Astrocyte (in vitro differentiated cells and primary cell): ENCODE results near the gene STK39. TPM values are rescaled to one million over a fixed set of nuclear protein-coding genes. Genes with fewer than 3 reads are reported as not detected.

ENCODE experiments used
- DNase-seq: peaks from one replicate; pipeline ENCODE4 v3.0.0-alpha.2; 2010; ENCODE audit warnings: low read depth
- FAIRE-seq: peaks from 2 replicates; lab custom pipeline; 2011; peaks lifted over from hg19 to GRCh38; lab: Jason Lieb, UNC
- H2AFZ ChIP-seq: 2 replicates; pipeline ENCODE4 v1.6.0; 2012; ENCODE audit warnings: low read depth, low read length, inconsistent platforms
- H3K27ac ChIP-seq: 2 replicates; pipeline ENCODE4 v1.5.1; 2011; ENCODE audit warnings: low read depth, low read length, inconsistent platforms
- H3K27me3 ChIP-seq: 2 replicates; pipeline ENCODE4 v1.6.0; 2011; ENCODE audit warnings: low read length, inconsistent platforms; ENCODE audit not compliant: insufficient read depth
- H3K36me3 ChIP-seq: 2 replicates; pipeline ENCODE4 v1.5.1; 2011; ENCODE audit warnings: low read length, inconsistent platforms; ENCODE audit not compliant: insufficient read depth
- H3K4me1 ChIP-seq: 2 replicates; pipeline ENCODE4 v1.5.1; 2011; ENCODE audit warnings: low read length, inconsistent platforms; ENCODE audit not compliant: insufficient read depth
- H3K4me2 ChIP-seq: 2 replicates; pipeline ENCODE4 v1.6.0; 2012; ENCODE audit warnings: low read length, inconsistent platforms
- H3K4me3 ChIP-seq: 2 replicates; pipeline ENCODE4 v1.5.1; 2011; ENCODE audit warnings: low read depth, mild to moderate bottlenecking, low read length, inconsistent platforms; ENCODE audit not compliant: insufficient read depth
- H3K79me2 ChIP-seq: 2 replicates; pipeline ENCODE4 v1.6.0; 2012; ENCODE audit warnings: mild to moderate bottlenecking, low read length, inconsistent platforms; ENCODE audit not compliant: insufficient read depth
- H3K9ac ChIP-seq: 2 replicates; pipeline ENCODE4 v1.6.0; 2012; ENCODE audit warnings: mild to moderate bottlenecking, low read length, inconsistent platforms
- H3K9me3 ChIP-seq: 2 replicates; pipeline ENCODE4 v1.5.1; 2012; ENCODE audit warnings: low read depth, mild to moderate bottlenecking, low read length, inconsistent platforms; ENCODE audit not compliant: insufficient read depth
- H4K20me1 ChIP-seq: 2 replicates; pipeline ENCODE4 v1.6.0; 2012; ENCODE audit warnings: low read length, inconsistent platforms; ENCODE audit not compliant: insufficient read depth
- H3K27ac Mint-ChIP-seq: one replicate; pipeline ENCODE4 v1.8.0; 2021; ENCODE audit warnings: mild to moderate bottlenecking, mixed read lengths; ENCODE audit not compliant: unreplicated experiment
- H3K27me3 Mint-ChIP-seq: one replicate; pipeline ENCODE4 v1.8.0; 2021; ENCODE audit warnings: low read depth, mixed read lengths; ENCODE audit not compliant: unreplicated experiment
- H3K36me3 Mint-ChIP-seq: one replicate; pipeline ENCODE4 v1.8.0; 2021; ENCODE audit warnings: low read depth, mixed read lengths; ENCODE audit not compliant: unreplicated experiment
- H3K4me1 Mint-ChIP-seq: one replicate; pipeline ENCODE4 v1.8.0; 2021; ENCODE audit warnings: low read depth, mixed read lengths; ENCODE audit not compliant: unreplicated experiment
- H3K4me3 Mint-ChIP-seq: one replicate; pipeline ENCODE4 v1.8.0; 2021; ENCODE audit warnings: mild to moderate bottlenecking, moderate library complexity, mixed read lengths; ENCODE audit not compliant: unreplicated experiment
- H3K9me3 Mint-ChIP-seq: one replicate; pipeline ENCODE4 v1.8.0; 2021; ENCODE audit warnings: mild to moderate bottlenecking, mixed read lengths; ENCODE audit not compliant: unreplicated experiment
- CTCF ChIP-seq: IDR thresholded peaks from 2 replicates; pipeline ENCODE4 v1.5.1; 2011; ENCODE audit warnings: low read depth, mild to moderate bottlenecking, inconsistent platforms, low read length, moderate library complexity; ENCODE audit not compliant: insufficient read depth
- EZH2 ChIP-seq: IDR thresholded peaks from 2 replicates; pipeline ENCODE4 v1.6.1; 2012; ENCODE audit warnings: mild to moderate bottlenecking, low read length, inconsistent platforms; ENCODE audit not compliant: insufficient read depth
- total RNA-seq: library from RNA; stranded (reverse); gene quantifications from 2 replicates; pipeline ENCODE4 v1.2.1, GENCODE V29; 2021

STK39 gene
- total RNA-seq, 1 donor from 2014 or later, result 23.4 TPM

- FAIRE-seq, result no peak
- Histone ChIP-seq H2AFZ (no peak overlapping the region), H3K4me3 (no peak overlapping the region), H3K9me3 (peaks cover 7% of the 10 kb centered on the region), H3K4me1 (peaks cover 4% of the 10 kb centered on the region), H3K36me3 (no peaks in the 10 kb centered on the region), H3K79me2 (no peaks in the 10 kb centered on the region), H3K4me2 (no peak overlapping the region), H4K20me1 (no peaks in the 10 kb centered on the region), H3K27ac (no peak overlapping the region), H3K27me3 (no peaks in the 10 kb centered on the region), H3K9ac (no peak overlapping the region)
- peaks cover 4% of the 10 kb centered on the region for H3K27me3 Mint-ChIP-seq
- H3K27ac Mint-ChIP-seq, result no peak overlapping the region
- peaks cover 16% of the 10 kb centered on the region for H3K4me1 Mint-ChIP-seq
- peaks cover 17% of the 10 kb centered on the region for H3K9me3 Mint-ChIP-seq
- DNase-seq, result no peak
- TF ChIP-seq EZH2, result no peak
- TF ChIP-seq CTCF, result no peak
- H3K36me3 Mint-ChIP-seq, result no peaks in the 10 kb centered on the region
- H3K4me3 Mint-ChIP-seq, result no peak overlapping the region
Measured at GRCh38 chr2:168256448-168256847, 9.1 kb upstream of the STK39 start.

GRCh38 chr2:168255866-168256265 is 8.5 kb upstream of the STK39 start:
- peaks cover 15% of the 10 kb centered on the region for H3K9me3 Mint-ChIP-seq
- Histone ChIP-seq H3K9me3 (peaks cover 7% of the 10 kb centered on the region), H4K20me1 (no peaks in the 10 kb centered on the region), H3K4me3 (no peak overlapping the region), H3K36me3 (no peaks in the 10 kb centered on the region), H3K4me2 (no peak overlapping the region), H3K27me3 (no peaks in the 10 kb centered on the region), H3K9ac (no peak overlapping the region), H2AFZ (no peak overlapping the region), H3K79me2 (no peaks in the 10 kb centered on the region), H3K4me1 (peaks cover 4% of the 10 kb centered on the region), H3K27ac (no peak overlapping the region)
- H3K4me1 Mint-ChIP-seq, result peaks cover 16% of the 10 kb centered on the region
- H3K36me3 Mint-ChIP-seq, result no peaks in the 10 kb centered on the region
- TF ChIP-seq EZH2 (no peak), CTCF (no peak)
- FAIRE-seq (no peak), DNase-seq (no peak)
- peak overlapping the region; percentile 60 for H3K27ac Mint-ChIP-seq
- H3K27me3 Mint-ChIP-seq, result no peaks in the 10 kb centered on the region
- no peak overlapping the region for H3K4me3 Mint-ChIP-seq

- no peaks in the 10 kb centered on the region for H3K27me3 ChIP-seq
- H3K36me3 ChIP-seq, result no peaks in the 10 kb centered on the region
- no peaks in the 10 kb centered on the region for H4K20me1 ChIP-seq
- no peaks in the 10 kb centered on the region for H3K79me2 ChIP-seq
- H3K9me3 Mint-ChIP-seq, result peaks cover 15% of the 10 kb centered on the region
- no peak for TF ChIP-seq EZH2
- H3K9ac ChIP-seq, result no peak overlapping the region
- no peaks in the 10 kb centered on the region for H3K36me3 Mint-ChIP-seq
- H3K27me3 Mint-ChIP-seq, result no peaks in the 10 kb centered on the region
- H3K27ac Mint-ChIP-seq, result peak overlapping the region; percentile 97
- FAIRE-seq, result no peak
- H3K4me1 Mint-ChIP-seq, result peaks cover 16% of the 10 kb centered on the region
- H3K27ac ChIP-seq, result no peak overlapping the region
- H3K4me3 ChIP-seq, result no peak overlapping the region
- H3K4me3 Mint-ChIP-seq, result peak overlapping the region; percentile 57
- peaks cover 7% of the 10 kb centered on the region for H3K9me3 ChIP-seq
- DNase-seq, result no peak
- no peak overlapping the region for H2AFZ ChIP-seq
- H3K4me1 ChIP-seq, result peaks cover 4% of the 10 kb centered on the region
- H3K4me2 ChIP-seq, result peak overlapping the region; percentile 2
Measured at GRCh38 chr2:168255103-168255502, 7.7 kb upstream of the STK39 start.
